ENCODE data around the gene C2CD2L.

C2CD2L gene

GRCh38 chr11:119117004-119117706 lies 10.0 kb downstream of the C2CD2L start:
- Histone ChIP-seq H3K27ac (no peak overlapping the region), H3K4me3 (no peak overlapping the region)
- peak; percentile 28 for DNase-seq (ENCODE audit: low spot score)
- no peak for TF ChIP-seq CTCF (IDR thresholded peaks at IDR 0.05)

GRCh38 chr11:119118227-119118626 lies 11.1 kb downstream of the C2CD2L start:
- DNase-seq (ENCODE audit: low spot score) = no peak
- no peak overlapping the region for H3K4me3 ChIP-seq
- H3K27ac ChIP-seq = no peak overlapping the region
- TF ChIP-seq CTCF (IDR thresholded peaks at IDR 0.05) = no peak

GRCh38 chr11:119118946-119119345 lies 11.8 kb downstream of the C2CD2L start:
- DNase-seq (ENCODE audit: low spot score) = no peak
- Histone ChIP-seq H3K4me3 (no peak overlapping the region), H3K27ac (no peak overlapping the region)
- TF ChIP-seq CTCF (IDR thresholded peaks at IDR 0.05) = no peak

GRCh38 chr11:119120639-119121007 lies 13.5 kb downstream of the C2CD2L start:
- Histone ChIP-seq H3K4me3 (peak overlapping the region; percentile 81), H3K27ac (peak overlapping the region; percentile 78 to 85)
- TF ChIP-seq CTCF (IDR thresholded peaks at IDR 0.05) = no peak
- DNase-seq (ENCODE audit: low spot score) = no peak

GRCh38 chr11:119121008-119121810 lies 14.1 kb downstream of the C2CD2L start, which contains the start of gene HINFP:
TSS of gene HINFP (plus strand) at chr11:119121580. CDS start at chr11:119126945, 5,365 bp downstream.
- DNase-seq (ENCODE audit: low spot score) = peak; percentile 100
- TF ChIP-seq CTCF (IDR thresholded peaks at IDR 0.05) = no peak

GRCh38 chr11:119121811-119122124 lies 14.6 kb downstream of the C2CD2L start:
- peak overlapping the region; percentile 81 for H3K4me3 ChIP-seq
- peak overlapping the region; percentile 78 to 86 for H3K27ac ChIP-seq
- no peak for DNase-seq (ENCODE audit: low spot score)
- no peak for TF ChIP-seq CTCF (IDR thresholded peaks at IDR 0.05)

More at GRCh38 chr11:119121008-119121810, 14.1 kb downstream of the C2CD2L start, which contains the start of gene HINFP:
- peak within 1 kb of the TSS; percentile 78 to 86 for H3K27ac ChIP-seq
- H3K4me3 ChIP-seq = peak within 1 kb of the TSS; percentile 81

Measured in coronary artery (tissue), 2 donors.